Measurements from ENCODE around the gene RBM4B. TPM values are rescaled to one million over a fixed set of nuclear protein-coding genes. Genes with fewer than 3 reads are reported as not detected.

RBM4B gene
- total and polyA plus RNA-seq, 2 of the 13 experiments (the other 11 are each of a cell fraction or from before 2014, with no cell fraction given): 25.8 to 32.4 TPM

DNA sequence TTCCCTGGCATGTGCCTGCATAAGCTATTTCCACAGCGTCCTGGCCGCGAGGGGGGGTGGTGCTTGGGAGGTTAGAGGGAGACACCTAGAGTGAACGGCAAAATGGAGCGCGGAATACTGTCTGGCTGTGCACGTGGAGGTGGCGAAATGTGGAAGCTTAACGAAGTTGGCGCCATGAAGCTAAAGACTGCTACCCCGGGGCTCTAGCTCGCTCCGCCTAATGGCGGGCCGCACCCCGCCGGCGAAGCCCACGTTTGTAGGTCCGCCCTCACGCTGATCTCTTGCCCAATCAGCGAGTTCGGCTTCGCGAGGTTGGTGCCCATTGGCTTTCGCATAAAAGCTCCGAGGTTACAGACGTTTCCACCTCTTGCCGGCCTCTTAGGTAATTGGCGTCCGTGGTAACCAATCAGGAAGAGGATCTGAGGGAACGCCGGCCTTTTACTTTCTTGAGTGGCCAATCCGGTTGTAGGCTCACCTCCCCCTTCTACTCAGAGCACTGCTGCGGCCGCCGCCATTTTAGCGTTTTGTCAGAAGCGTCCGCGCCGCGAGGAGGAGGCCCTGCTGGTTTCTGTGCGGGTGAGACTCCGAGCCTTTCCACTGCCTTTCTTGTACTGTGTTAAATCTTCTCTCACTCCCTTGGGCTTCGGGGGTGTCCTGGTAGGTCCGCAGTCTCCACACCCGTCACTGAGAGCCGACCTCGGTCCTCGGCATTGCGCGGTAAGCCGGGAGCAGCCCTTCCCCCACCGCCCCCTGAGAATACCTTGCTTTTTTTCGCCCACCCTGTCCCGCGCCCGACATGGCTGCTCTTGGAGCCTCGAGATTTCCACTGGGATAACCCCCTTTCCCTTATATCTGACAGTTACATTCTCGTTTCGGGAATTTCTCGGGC is 39.3 kb downstream of the RBM4B start, which contains the start of gene RBM4 (continued):
- TF ChIP-seq RARG (CRISPR knock-in tag; IDR thresholded peaks at IDR 0.05; ENCODE audit: low read depth) (no peak), KLF13 (CRISPR knock-in tag; IDR thresholded peaks at IDR 0.05) (no peak), GABPA (IDR thresholded peaks at IDR 0.05; ENCODE audit: low read depth, low read length) (no peak), GABPA (CRISPR knock-in tag; IDR thresholded peaks at IDR 0.05; ENCODE audit: low read depth) (peak; percentile 44), ZNF615 (CRISPR knock-in tag; IDR thresholded peaks at IDR 0.05; ENCODE audit: borderline replicate concordance) (no peak), TRIM24 (CRISPR knock-in tag; IDR thresholded peaks at IDR 0.05) (no peak), ZSCAN21 (CRISPR knock-in tag; IDR thresholded peaks at IDR 0.05; ENCODE audit: borderline replicate concordance) (peak; percentile 62), ELF4 (CRISPR knock-in tag; IDR thresholded peaks at IDR 0.05; ENCODE audit: borderline replicate concordance) (no peak), POLR2A (IDR thresholded peaks at IDR 0.05; ENCODE audit: insufficient read depth in 1 of 2, low read depth in 2 of 2, low read length in 2 of 2) (peak; percentile 83 to 94), UBTF (CRISPR knock-in tag; IDR thresholded peaks at IDR 0.05) (peak; percentile 46), ZNF891 (CRISPR knock-in tag; IDR thresholded peaks at IDR 0.05) (peak; percentile 71), ZNF180 (CRISPR knock-in tag; IDR thresholded peaks at IDR 0.05; ENCODE audit: borderline replicate concordance, low read depth) (no peak), ZNF142 (CRISPR knock-in tag; IDR thresholded peaks at IDR 0.05) (no peak), RBAK (CRISPR knock-in tag; IDR thresholded peaks at IDR 0.05) (0 out of 2 replicates have a peak, but pooled peaks have one; percentile 38)
- TF ChIP-seq, protein P1, sequence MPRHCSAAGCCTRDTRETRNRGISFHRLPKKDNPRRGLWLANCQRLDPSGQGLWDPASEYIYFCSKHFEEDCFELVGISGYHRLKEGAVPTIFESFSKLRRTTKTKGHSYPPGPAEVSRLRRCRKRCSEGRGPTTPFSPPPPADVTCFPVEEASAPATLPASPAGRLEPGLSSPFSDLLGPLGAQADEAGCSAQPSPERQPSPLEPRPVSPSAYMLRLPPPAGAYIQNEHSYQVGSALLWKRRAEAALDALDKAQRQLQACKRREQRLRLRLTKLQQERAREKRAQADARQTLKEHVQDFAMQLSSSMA (CRISPR knock-in tag; IDR thresholded peaks at IDR 0.05): no peak
- TF ChIP-seq, protein P2, sequence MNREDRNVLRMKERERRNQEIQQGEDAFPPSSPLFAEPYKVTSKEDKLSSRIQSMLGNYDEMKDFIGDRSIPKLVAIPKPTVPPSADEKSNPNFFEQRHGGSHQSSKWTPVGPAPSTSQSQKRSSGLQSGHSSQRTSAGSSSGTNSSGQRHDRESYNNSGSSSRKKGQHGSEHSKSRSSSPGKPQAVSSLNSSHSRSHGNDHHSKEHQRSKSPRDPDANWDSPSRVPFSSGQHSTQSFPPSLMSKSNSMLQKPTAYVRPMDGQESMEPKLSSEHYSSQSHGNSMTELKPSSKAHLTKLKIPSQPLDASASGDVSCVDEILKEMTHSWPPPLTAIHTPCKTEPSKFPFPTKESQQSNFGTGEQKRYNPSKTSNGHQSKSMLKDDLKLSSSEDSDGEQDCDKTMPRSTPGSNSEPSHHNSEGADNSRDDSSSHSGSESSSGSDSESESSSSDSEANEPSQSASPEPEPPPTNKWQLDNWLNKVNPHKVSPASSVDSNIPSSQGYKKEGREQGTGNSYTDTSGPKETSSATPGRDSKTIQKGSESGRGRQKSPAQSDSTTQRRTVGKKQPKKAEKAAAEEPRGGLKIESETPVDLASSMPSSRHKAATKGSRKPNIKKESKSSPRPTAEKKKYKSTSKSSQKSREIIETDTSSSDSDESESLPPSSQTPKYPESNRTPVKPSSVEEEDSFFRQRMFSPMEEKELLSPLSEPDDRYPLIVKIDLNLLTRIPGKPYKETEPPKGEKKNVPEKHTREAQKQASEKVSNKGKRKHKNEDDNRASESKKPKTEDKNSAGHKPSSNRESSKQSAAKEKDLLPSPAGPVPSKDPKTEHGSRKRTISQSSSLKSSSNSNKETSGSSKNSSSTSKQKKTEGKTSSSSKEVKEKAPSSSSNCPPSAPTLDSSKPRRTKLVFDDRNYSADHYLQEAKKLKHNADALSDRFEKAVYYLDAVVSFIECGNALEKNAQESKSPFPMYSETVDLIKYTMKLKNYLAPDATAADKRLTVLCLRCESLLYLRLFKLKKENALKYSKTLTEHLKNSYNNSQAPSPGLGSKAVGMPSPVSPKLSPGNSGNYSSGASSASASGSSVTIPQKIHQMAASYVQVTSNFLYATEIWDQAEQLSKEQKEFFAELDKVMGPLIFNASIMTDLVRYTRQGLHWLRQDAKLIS (CRISPR knock-in tag; IDR thresholded peaks at IDR 0.05): 0 out of 2 replicates have a peak, but pooled peaks have one; percentile 6

Data from HepG2 (cell line).